Measurements from ENCODE around the gene HOXA5.

Gene HOXA5

DNA sequence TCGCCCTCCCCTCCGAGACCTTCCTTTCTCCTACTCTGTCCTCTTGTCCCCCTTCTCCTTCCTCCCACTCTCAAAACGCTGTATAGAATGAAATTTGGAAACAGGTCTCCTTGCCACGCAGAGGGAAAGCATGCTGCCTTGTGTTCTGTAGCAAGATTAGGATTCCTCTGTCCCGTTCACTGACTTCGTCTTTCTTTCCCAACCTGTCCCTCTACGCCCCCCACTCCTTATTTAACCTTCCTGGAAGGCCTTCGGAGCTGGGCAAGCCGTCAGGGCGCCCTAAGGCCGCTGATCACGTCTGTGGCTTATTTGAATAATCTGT lies 20.5 kb upstream of the HOXA5 start:
- Histone ChIP-seq H3K9me3 (replicated peaks; ENCODE audit: insufficient read depth, low read length) (no peaks in the 10 kb centered on the region), H3K27ac (ENCODE audit: low read length) (no peak overlapping the region), H3F3A (ENCODE audit: insufficient read depth, low read length) (no peaks in the 10 kb centered on the region), H3K4me1 (ENCODE audit: low read length) (0 out of 2 replicates have a peak, but pooled peaks cover 4% of the 10 kb centered on the region), H3K9me2 (replicated peaks; ENCODE audit: insufficient read depth, low read length) (no peaks in the 10 kb centered on the region), H3K27me3 (replicated peaks; ENCODE audit: insufficient read depth, low read length) (peaks cover 91% of the 10 kb centered on the region), H3K79me2 (ENCODE audit: low read length) (no peaks in the 10 kb centered on the region), H3K4me2 (ENCODE audit: low read depth, low read length) (no peak overlapping the region), H3K4me3 (ENCODE audit: low read length) (no peak overlapping the region), H2AFZ (ENCODE audit: low read length) (no peak overlapping the region), H3K36me3 (replicated peaks; ENCODE audit: insufficient read depth, low read length) (no peaks in the 10 kb centered on the region), H3K9ac (ENCODE audit: low read length) (no peak overlapping the region), H4K20me1 (ENCODE audit: insufficient read depth, low read length) (no peaks in the 10 kb centered on the region)
- DNase-seq: no peak
- TF ChIP-seq EZH2phosphoT487 (IDR thresholded peaks at IDR 0.05; ENCODE audit: low read length): no peak
- no peak for TF ChIP-seq EZH2 (optimal IDR thresholded peaks at IDR 0.05; ENCODE audit: low read depth, low read length)
- TF ChIP-seq, protein P1, sequence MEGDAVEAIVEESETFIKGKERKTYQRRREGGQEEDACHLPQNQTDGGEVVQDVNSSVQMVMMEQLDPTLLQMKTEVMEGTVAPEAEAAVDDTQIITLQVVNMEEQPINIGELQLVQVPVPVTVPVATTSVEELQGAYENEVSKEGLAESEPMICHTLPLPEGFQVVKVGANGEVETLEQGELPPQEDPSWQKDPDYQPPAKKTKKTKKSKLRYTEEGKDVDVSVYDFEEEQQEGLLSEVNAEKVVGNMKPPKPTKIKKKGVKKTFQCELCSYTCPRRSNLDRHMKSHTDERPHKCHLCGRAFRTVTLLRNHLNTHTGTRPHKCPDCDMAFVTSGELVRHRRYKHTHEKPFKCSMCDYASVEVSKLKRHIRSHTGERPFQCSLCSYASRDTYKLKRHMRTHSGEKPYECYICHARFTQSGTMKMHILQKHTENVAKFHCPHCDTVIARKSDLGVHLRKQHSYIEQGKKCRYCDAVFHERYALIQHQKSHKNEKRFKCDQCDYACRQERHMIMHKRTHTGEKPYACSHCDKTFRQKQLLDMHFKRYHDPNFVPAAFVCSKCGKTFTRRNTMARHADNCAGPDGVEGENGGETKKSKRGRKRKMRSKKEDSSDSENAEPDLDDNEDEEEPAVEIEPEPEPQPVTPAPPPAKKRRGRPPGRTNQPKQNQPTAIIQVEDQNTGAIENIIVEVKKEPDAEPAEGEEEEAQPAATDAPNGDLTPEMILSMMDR (IDR thresholded peaks at IDR 0.05; ENCODE audit: low read length): no peak

DNA sequence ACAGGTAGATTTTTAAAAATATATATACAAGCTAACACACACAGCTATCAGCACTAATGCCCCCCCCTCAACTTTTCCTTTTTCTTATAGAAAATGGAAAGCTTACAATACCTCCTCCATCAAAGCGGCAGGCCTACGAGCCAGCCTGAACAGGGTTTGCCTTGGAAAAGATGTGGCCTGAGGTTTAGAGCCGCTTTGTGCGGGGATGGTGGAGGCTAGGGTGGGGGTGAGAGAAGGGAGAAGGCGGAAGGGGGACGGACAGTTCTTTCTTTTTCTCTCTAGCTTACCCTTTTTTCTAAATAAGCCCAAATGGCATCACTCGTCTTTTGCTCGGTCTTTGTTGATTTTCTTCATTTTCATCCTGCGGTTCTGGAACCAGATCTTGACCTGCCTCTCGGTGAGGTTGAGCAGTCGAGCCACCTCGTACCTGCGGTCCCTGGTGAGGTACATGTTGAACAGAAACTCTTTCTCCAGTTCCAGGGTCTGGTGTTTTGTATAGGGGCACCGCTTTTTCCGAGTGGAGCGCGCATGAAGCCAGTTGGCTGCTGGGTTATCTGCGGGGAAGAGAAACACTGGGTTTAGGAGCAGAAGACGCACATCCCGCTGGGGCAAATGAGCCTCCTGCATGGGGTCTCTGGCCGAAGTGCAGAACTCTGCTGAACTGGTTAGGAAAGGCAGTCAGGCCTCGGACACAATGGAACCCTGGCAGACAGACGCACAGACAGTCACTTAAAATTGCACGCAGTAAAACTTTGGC lies 20.0 kb upstream of the HOXA5 start:
- Histone ChIP-seq H3K4me1 (ENCODE audit: low read length) (0 out of 2 replicates have a peak, but pooled peaks cover 4% of the 10 kb centered on the region), H3K4me3 (ENCODE audit: low read length) (no peak overlapping the region), H3K4me2 (ENCODE audit: low read depth, low read length) (no peak overlapping the region), H2AFZ (ENCODE audit: low read length) (no peak overlapping the region), H4K20me1 (ENCODE audit: insufficient read depth, low read length) (no peaks in the 10 kb centered on the region), H3F3A (ENCODE audit: insufficient read depth, low read length) (no peaks in the 10 kb centered on the region), H3K79me2 (ENCODE audit: low read length) (no peaks in the 10 kb centered on the region), H3K36me3 (replicated peaks; ENCODE audit: insufficient read depth, low read length) (no peaks in the 10 kb centered on the region), H3K9me3 (replicated peaks; ENCODE audit: insufficient read depth, low read length) (no peaks in the 10 kb centered on the region), H3K27ac (ENCODE audit: low read length) (no peak overlapping the region), H3K9me2 (replicated peaks; ENCODE audit: insufficient read depth, low read length) (no peaks in the 10 kb centered on the region), H3K9ac (ENCODE audit: low read length) (no peak overlapping the region), H3K27me3 (replicated peaks; ENCODE audit: insufficient read depth, low read length) (peaks cover 91% of the 10 kb centered on the region)
- TF ChIP-seq EZH2phosphoT487 (IDR thresholded peaks at IDR 0.05; ENCODE audit: low read length) (no peak), EZH2 (optimal IDR thresholded peaks at IDR 0.05; ENCODE audit: low read depth, low read length) (no peak)
- TF ChIP-seq, protein P1 (IDR thresholded peaks at IDR 0.05; ENCODE audit: low read length): no peak
- DNase-seq: no peak

DNA sequence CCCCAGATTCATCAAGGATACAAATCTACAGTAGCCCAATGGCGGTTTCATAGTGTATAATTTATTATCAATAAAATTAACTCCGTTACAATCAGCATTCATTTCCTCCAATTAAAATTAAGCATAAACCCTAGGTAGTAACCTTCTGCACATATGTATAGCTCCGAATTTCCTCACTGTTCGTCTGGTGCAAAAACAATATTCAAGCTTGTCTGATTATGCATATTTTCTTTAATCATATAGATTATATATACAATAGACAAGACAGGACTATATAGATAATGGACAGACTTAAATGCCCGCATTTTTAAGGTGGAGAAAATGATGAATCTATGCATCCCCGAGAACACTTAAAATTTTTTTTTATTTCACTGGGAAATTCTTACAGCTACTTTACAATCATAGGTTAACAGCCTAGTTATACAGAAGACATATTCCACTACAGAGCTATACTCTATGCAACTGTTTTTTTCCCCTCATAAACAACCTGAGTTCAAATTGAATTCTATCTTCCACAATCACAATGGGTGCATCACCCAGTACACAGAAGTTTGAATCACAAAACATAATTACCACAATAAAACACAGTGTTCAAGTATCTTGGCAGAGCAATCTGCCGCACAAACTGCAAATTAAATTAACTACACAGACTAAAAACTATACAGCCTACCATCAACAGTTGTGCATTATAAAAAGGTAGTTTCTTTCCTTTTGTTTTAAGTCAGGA lies 19.2 kb upstream of the HOXA5 start:
- H3K4me1 ChIP-seq (ENCODE audit: low read length): 0 out of 2 replicates have a peak, but pooled peaks cover 4% of the 10 kb centered on the region
- no peaks in the 10 kb centered on the region for H3F3A ChIP-seq (ENCODE audit: insufficient read depth, low read length)
- H3K36me3 ChIP-seq (replicated peaks; ENCODE audit: insufficient read depth, low read length): no peaks in the 10 kb centered on the region
- TF ChIP-seq EZH2 (optimal IDR thresholded peaks at IDR 0.05; ENCODE audit: low read depth, low read length) (no peak), EZH2phosphoT487 (IDR thresholded peaks at IDR 0.05; ENCODE audit: low read length) (no peak)
- TF ChIP-seq, protein P1 (IDR thresholded peaks at IDR 0.05; ENCODE audit: low read length): no peak
- H3K27ac ChIP-seq (ENCODE audit: low read length): no peak overlapping the region
- no peaks in the 10 kb centered on the region for H3K79me2 ChIP-seq (ENCODE audit: low read length)
- H2AFZ ChIP-seq (ENCODE audit: low read length): no peak overlapping the region
- H4K20me1 ChIP-seq (ENCODE audit: insufficient read depth, low read length): no peaks in the 10 kb centered on the region
- H3K9me3 ChIP-seq (replicated peaks; ENCODE audit: insufficient read depth, low read length): no peaks in the 10 kb centered on the region
- no peak for DNase-seq
- no peak overlapping the region for H3K4me3 ChIP-seq (ENCODE audit: low read length)
- H3K9me2 ChIP-seq (replicated peaks; ENCODE audit: insufficient read depth, low read length): no peaks in the 10 kb centered on the region
- H3K27me3 ChIP-seq (replicated peaks; ENCODE audit: insufficient read depth, low read length): peaks cover 91% of the 10 kb centered on the region
- no peak overlapping the region for H3K9ac ChIP-seq (ENCODE audit: low read length)
- no peak overlapping the region for H3K4me2 ChIP-seq (ENCODE audit: low read depth, low read length)

Measured in MM.1S (cell line).